Caki2 (cell line): ENCODE measurements around the gene SNRPE. TPM values are rescaled to one million over a fixed set of nuclear protein-coding genes. Genes with fewer than 3 reads are reported as not detected.
A peak's percentile ranks its signal among the peaks of the same experiment; 100 is the strongest.
"Not testable (repeated sequence)": the region's sequence is repeated elsewhere in the genome, so short reads cannot be mapped to it uniquely, and the experiment has no call there.

Experiments used
- DNase-seq: peaks from one replicate; pipeline ENCODE4 v3.0.0-alpha.2; 2015; ENCODE audit warnings: low read depth
- in situ Hi-C: cut with HindIII; loops from 2 replicates; pipeline ENCODE4 v1.10.0; 2016; ENCODE audit warnings: low sequenced_read_pairs, low pct_unique_long_range_greater_than_20kb, mixed read lengths
- total RNA-seq: library from RNA; depleted of rRNA; stranded (reverse); fragments of >200 nt; shearing (Covaris generic); gene quantifications from 2 replicates; pipeline ENCODE4 v1.2.3, GENCODE V29; 2014; ENCODE audit warnings: low replicate concordance; rRNA removed

SNRPE gene
- 165 and 171 TPM in 2 replicates for total RNA-seq

DNA sequence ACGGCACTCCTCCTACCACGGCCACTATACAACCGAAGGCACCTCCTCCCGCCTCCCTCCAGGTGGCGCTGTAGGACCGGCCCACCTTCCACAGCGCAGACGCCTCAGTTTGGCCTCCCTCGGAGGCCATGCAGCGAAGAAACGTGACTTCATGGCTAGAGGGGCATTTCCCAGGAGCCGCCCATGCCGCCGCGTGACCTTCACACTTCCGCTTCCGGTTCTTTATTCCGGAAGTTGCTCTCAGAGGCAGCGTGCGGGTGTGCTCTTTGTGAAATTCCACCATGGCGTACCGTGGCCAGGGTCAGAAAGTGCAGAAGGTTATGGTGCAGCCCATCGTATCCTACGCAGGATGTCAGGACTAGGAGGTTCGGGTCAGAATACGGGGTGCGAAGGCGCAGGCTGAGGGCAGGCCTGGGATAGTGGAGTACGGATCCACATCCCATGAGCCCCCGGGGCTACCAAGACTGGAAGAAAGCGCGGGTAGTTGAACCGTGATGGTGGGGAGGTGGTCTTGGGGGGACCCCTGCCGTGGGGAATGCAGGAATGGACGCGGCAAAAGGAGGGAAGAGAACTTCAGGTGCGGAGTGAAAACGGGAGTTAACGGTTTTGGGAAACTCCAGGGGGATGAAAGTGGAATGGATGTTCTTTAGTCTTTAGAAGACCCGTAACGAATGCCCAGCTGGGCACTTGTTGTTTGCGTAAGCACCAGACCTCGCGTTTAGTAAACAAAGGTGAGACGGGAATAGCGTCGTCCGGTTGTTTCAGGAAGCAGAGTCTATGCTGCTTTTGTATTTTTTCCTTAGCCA lies at the start of gene SNRPE:
Gene SNRPE, plus strand, starts transcription at position 221 of the 806 bp plus-strand sequence. Its CDS starts 61 bp downstream, at position 282.
- in situ Hi-C loops, result loop anchor here (25.0 kb wide), 1 partner anchor 276 kb away; no protein-coding TSS in a partner anchor
- peak; percentile 98 for DNase-seq

DNA sequence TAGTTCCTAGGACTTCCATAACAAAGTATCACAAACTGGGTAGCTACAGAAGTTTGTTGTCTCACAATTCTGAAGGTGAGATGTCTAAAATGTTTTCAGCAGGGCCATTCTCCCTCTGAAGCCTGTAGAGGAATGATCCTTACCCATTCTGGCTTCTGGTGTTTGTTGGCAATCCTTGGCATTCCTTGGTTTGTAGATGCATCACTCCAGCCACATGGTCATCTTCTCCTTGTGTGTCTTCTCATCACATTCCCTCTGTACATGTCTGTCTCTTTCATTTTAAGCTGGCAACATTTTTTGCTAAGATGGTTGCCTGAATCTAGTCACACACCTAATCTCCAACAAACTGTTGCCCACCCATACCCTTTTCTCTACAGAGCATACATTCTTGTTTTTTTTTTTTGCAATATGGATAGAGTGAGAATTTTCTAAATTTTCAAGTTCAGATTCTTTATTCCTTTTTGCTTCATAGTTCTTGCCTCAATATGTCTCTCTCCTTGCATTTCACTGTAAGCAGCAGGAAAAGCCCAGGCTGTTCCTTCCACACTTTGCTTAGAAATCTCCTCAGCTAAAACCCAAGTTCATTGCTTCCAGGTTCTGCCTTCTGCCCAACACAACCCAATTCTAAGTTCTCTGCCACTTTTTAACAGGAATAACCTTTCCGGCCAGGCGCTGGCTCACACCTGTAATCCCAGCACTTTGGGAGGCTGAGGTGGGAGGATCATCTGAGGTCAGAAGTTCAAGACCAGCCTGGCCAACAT lies 47.6 kb upstream of the SNRPE start:
- in situ Hi-C loops, result no loop called here
- no peak for DNase-seq

DNA sequence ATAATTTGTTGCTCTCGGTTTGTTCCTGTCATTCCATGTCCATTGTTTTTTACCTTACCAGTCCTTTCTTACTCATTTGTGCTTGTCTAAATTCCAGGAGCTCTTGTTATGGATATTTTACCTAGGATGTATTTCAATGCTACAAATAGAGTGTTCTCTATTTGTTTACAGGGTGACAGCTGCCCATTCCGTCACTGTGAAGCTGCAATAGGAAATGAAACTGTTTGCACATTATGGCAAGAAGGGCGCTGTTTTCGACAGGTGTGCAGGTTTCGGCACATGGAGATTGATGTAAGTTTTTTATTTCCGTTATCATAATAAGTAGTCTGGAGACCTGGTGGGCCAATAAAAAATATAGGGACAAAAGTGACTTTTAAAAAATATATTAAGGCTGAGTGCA lies 43.0 kb upstream of the SNRPE start:
- in situ Hi-C loops, result no loop called here
- DNase-seq, result no peak

DNA sequence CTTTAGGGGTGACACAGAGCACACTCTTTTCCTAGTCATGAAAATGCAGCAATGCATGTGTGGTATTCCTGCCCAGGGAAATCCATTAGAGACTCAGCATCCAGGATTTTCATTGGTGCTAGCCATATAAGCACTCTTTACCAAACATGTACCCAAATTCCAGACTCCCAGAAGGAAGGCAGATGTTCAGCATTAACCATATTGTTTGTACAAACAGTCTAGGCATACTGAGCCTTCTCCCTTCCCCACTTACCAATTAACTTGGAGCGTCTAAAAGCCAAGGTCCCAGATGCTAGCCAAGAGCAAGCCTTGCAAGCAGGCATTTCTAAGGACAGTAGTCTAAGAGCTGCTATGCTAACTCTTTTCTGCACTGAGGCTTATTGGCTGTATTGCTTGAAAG lies 38.1 kb upstream of the SNRPE start:
- no peak for DNase-seq
- in situ Hi-C loops, result no loop called here

DNA sequence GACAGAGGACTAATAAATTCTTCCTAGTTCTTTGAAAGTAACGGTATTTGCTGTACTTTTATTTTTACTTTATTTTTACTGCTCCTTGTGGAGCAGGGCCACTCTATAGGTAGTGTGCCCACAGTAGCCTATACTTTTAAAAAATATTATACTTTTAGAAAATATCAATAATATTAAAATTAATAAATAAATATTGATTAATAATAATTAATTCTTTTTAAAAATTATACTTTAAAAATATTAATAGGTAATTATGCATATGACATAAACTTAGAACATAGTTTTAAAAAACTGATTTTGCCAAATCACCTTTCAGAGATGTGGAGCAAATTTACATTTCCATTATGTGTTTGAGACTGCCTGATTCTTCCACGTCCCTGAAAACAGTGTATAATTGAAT lies 35.2 kb upstream of the SNRPE start:
- in situ Hi-C loops, result no loop called here
- no peak for DNase-seq

DNA sequence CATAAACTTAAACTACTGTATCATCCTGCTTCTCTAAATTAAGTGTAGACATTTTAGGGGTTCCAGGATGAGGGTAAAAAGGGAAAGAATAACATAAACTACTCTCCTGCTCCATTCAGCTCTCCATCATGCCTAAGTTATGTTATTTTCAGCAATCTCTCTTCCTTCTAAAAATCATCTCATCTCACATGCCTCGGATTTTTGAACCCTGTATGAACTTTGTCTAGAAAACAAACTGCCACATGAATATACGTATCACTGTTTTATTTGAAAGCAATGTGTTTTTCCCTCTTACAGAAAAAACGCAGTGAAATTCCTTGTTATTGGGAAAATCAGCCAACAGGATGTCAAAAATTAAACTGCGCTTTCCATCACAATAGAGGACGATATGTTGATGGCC lies 33.4 kb upstream of the SNRPE start:
- in situ Hi-C loops, result no loop called here
- DNase-seq, result no peak

DNA sequence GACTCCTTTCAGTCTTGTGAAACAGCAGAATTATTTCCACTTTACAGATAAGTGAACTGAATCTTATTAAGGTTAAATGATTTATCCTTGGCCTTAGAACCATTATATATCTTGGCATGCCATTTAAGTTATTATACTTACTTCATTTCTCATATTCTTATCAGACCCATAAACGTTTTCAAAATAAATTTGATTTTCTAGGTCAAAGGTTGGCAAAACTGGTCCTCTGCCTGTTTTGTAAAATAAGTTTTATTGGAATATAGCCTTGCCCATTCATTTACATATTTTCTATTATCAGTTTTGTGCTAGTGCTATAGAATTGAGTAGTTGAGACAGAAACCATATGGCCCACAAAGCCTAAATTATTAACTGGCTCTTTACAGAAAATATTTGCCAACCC lies 32.9 kb upstream of the SNRPE start:
- DNase-seq, result no peak
- in situ Hi-C loops, result no loop called here

DNA sequence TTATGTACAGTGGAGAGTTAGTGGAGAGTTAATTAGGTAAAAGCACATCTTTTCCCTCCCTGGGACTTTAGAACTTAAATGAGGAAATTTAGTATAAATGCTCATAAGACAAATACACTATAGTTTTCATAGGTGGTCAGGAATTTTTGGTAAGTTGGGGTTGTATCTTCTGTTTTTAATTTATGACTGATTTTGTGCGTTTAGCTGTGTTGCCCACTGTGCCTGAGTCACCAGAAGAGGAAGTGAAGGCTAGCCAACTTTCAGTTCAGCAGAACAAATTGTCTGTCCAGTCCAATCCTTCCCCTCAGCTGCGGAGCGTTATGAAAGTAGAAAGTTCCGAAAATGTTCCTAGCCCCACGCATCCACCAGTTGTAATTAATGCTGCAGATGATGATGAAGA lies 32.2 kb upstream of the SNRPE start:
- in situ Hi-C loops, DNase-seq: not testable (repeated sequence)

DNA sequence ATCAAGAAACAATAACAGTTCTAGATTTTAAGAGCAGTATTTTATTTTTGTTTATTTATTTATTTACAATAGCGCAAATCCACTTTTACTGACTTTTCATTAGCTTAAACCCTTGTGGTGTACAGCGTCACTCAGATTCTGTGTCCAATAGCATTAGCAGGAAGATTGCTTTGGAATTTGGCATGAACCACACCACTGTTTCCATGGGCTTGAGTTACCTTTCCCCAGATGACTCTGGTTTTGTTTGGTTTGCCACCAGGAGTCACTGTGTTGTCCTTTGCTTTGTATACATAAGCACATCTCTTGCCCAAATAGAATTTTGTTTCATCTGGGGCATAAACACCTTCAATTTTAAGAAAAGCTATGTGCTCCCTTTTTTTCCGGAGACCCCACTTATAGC lies 25.9 kb upstream of the SNRPE start:
- DNase-seq, result no peak
- in situ Hi-C loops, result no loop called here

DNA sequence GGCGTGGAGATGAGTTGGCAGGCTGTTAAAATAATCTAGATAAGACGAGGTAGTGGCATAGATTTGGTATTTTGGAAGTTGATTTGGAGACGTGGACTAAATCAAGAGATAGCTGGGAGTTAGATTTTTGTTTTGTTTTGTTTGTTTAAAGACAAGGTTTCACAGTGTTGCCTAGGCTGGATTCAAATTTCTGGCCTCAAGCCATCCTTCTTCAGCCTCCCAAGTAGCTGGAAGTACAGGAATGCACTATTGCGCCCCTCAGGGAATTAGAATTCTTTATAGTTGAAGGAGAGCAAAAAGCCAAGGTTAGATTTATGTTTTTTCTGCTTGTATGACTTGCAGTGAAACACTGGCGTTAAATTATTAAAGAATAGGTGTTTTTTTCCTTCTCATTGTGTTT lies 22.3 kb upstream of the SNRPE start:
- in situ Hi-C loops, result no loop called here
- no peak for DNase-seq

DNA sequence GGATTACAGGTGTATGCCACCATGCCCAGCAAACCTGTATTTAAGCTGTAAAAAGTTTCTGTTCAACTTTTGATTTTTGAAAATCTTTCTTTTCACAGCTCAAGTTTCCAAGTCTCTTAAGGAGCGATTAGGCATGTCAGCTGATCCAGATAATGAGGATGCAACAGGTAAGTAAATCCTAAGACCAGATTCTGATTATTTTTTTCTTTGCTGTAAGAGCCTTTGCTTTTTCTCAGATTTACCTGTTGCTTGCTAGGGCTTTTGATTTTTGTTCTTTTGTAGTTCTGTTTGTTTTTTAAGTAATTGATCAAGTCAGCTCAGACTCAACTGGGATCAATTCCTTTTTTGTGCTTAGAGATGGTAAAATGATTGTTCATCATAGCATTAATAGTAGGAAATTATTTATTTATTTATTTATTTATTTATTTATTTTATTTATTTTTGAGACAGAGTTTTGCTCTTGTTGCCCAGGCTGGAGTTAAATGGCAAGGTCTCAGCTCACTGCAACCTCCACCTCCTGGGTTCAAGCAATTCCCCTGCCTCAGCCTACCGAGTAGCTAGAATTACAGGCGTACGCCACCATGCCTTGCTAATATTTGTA lies 21.1 kb upstream of the SNRPE start:
- in situ Hi-C loops, result no loop called here

DNA sequence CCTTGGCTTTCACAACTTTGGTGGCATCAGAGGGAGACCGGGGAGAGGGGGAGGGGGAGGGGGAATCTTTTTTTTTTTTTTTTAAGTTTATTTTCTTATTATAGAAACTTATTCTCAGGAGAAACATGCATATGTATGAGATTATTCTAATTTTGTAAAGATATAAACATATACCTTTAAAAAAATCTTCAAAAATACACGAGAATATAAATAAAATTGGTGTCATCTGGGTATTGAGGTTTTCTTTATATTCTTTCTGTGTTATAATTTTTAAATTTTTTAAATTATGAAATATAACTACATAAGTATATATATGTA lies 18.9 kb upstream of the SNRPE start:
- no peak for DNase-seq
- in situ Hi-C loops, result no loop called here

More for the DNA sequence above, 21.1 kb upstream of the SNRPE start:
- no peak for DNase-seq

DNA sequence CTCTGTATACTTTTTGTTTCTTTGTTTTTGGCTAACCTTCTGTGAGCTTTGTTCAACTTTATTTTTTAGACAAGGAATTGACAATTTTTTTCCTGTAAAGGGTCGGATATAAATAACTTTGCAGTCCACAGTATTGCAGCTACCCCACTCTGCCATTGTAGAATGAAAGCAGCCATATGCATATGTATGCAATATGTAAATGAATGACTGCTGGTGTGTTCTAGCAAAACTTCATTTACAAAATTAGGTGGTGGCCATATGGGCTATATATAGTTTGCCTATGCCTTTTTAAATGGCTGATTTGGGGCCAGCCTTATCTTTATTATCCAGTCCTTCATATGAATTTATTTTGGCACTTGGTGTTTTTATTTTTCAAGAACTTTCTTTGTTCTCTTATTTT lies 18.0 kb upstream of the SNRPE start:
- in situ Hi-C loops, result no loop called here
- no peak for DNase-seq

DNA sequence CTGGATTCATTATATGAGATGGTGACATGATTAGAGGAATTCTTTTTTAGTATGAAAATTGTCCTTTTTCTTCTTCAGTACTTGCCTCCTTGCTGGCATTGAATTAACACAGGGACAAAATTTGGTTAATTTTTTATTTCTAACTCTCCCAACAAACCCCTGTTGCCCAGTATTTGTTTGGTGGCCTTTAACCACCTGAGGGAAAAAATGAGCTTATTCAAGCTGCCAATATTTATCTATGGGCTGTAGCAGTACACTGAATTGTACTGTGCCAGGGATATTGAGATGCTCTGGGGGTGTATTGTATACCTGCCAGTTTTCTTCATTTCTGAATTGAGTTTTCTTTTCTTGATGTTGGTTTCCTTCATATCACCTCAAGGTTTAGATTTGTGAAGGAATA lies 8.3 kb upstream of the SNRPE start:
- not testable (repeated sequence) for DNase-seq
- in situ Hi-C loops, result loop anchor here (25.0 kb wide), 1 partner anchor 284 kb away; no protein-coding TSS in a partner anchor

DNA sequence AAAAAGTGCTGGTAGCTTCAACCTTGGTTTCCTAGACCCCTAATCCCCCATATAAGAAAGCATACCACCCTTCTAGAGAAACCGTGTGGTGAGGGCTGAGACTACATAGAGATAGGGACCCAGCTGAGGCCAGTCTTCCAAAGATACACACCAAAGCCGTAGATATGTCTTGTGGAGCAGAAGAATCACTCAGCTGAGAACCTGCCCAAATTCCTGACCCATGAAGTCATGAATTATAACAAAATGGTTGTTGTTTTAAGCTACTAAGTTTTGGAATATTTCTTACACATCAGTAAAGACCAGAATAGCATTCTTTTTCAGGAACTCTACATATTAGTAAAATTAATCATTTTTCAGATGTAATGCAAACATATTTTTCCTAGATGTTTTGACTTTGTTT lies 3.3 kb upstream of the SNRPE start:
- in situ Hi-C loops, result loop anchor here (25.0 kb wide), 1 partner anchor 279 kb away; no protein-coding TSS in a partner anchor
- DNase-seq, result peak; percentile 44

DNA sequence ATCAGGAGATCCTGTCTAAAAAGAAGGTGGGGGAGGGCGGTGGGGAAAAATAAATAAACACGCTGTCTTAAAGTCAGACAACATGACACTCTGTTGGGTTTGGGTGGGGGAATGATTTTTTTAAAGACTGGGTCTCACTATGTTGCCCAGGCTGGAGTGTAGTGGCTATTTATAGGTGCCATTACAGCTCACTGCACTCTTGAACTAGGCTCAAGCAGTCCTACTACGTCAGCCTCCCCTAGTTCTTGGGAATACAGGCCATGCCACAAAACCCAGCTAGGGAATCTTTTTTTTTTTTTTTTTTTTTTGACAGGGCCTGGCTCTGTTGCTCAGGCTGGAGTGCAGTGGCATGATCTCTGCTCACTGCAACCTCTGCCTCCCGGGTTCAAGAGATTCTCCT lies 2.4 kb upstream of the SNRPE start:
- in situ Hi-C loops, result loop anchor here (25.0 kb wide), 1 partner anchor 278 kb away; no protein-coding TSS in a partner anchor
- no peak for DNase-seq

DNA sequence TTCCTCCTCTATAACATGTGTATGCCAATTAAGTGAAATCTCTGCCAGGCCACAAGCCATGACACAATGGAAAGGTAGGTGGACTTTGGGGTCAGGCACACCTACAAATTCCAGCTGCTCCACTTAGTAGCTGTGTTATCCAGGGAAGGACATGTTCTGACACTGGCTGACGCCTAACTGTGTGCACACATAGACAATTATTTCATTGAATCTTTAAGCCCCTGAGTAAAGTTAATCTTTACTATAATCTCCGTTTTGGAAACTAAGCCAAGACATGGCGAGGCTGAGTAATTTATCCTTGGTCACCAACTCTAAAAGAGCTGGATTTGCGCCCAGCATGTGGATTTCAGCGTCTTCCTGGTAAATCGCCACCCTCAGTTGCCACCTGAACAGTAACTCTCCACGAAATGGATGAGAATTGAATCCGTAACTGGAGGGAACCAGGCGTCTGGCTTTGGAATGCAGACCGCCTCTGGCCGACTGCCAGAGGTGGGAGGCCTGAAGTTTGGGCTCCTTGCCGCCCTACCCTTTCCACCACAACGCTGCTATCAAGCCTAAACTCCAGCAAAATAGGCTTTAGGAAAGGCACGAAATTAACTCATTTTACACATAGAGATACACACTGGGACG lies 888 bp upstream of the SNRPE start:
- DNase-seq, result peak; percentile 84
- in situ Hi-C loops, result loop anchor here (25.0 kb wide), 1 partner anchor 277 kb away; no protein-coding TSS in a partner anchor

DNA sequence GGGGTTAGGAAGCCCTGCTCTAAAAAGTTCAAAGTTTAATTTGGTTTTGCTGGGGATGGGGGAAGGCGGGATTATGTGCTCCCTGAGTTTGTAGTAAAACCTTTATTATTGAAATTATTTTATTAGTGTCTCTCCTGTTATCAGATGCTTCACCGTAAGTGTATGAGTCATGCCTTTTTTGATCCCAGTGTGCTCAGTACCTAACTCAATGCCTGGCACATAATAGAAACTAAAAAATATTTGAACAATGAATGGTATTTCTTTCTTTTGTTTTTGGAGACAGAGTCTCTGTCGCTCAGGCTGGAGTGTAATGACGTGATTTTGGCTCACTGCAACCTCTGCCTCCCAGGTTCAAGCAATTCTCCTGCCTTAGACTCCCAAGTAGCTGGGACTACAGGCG lies 6.4 kb downstream of the SNRPE start:
- in situ Hi-C loops, result loop anchor here (25.0 kb wide), 1 partner anchor 269 kb away; no protein-coding TSS in a partner anchor
- DNase-seq, result no peak
